NCI-H345 treated with DMSO at 0.1 percent for 48 hours (cell line): Measurements from ENCODE around the gene SEC14L5.

ENCODE experiments used
- DNase-seq: peaks from one replicate; lab custom pipeline; 2025; ENCODE audit not compliant: unreplicated experiment; lab: John Stamatoyannopoulos, UW

Gene SEC14L5

GRCh38 chr16:5062790-5063765 is 104.9 kb downstream of the SEC14L5 start:
- no peak for DNase-seq

DNA sequence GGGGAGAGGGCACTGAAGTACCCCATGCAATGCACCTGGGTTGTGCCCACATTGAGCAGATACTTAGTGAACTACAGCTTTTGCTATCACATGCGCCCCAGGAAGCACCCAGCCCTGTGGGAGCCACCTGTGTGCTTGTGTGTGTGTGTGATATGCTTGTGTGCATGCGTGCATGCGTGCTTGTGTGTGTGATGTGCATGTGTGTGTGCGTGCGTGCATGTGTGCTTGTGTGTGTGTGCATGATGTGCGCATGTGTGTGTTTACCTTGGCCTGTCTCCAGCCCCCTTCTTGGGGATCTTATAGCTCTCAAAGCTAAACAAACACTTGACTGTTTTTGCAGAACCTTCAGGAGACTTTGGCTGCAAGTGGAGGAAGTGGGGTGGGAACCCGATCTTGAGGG is 106.8 kb downstream of the SEC14L5 start:
- peak; percentile 46 for DNase-seq

- no peak for DNase-seq
Observed at GRCh38 chr16:5065326-5065725, 107.2 kb downstream of the SEC14L5 start.

- no peak for DNase-seq
Observed at GRCh38 chr16:5065813-5066212, 107.7 kb downstream of the SEC14L5 start, which contains the start of gene C16orf89. Gene C16orf89 (minus strand): TSS chr16:5065956. CDS start chr16:5065908, 48 bp downstream.

GRCh38 chr16:5066511-5066910 is 108.4 kb downstream of the SEC14L5 start:
- no peak for DNase-seq
